ENCODE measurements around the gene CYP2J2.
A peak's percentile ranks its signal among the peaks of the same experiment; 100 is the strongest.
"Not testable (repeated sequence)": the region's sequence is repeated elsewhere in the genome, so short reads cannot be mapped to it uniquely, and the experiment has no call there.

The CYP2J2 gene

DNA sequence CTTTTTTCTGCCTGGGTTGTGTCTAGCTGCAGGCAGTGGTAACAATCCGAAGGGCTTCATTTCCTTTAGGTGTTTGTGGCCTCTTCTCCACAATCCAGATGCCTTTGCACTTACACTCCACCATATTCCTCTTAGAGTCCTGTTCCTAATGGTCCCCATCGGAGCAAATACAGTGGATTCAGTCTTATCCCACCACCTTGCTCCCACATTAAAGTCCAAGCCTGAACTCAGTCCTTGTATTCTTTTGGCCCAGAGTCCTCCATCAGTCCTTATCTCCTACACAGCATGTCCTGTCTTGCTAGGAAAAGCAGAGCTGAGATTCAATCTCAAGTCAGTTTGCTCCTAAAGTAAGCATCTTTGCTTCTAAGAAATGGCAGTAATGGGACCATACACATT, 8.8 kb downstream of the CYP2J2 start:
- no peak for DNase-seq

GRCh38 chr1:59917026-59917784, 9.4 kb downstream of the CYP2J2 start:
- peak; percentile 86 for DNase-seq

DNA sequence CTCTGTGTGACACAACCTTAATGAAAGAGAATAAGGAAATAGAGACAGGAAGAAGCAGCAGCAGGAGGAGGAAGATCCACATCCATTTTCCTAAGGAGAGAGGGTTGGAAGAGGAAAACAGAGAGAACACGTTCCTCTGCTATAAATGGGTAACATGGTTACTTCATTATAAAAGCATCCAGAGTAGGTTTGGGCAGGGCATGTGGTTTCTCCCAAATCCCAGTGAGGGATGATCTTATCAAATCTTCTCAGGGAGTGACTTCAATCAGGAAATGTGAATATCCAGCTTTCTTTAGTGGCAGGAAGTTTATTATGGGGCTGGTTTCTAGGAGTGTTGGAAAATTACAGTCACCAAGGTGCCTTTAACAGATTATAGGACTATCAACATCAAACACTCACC, 11.1 kb downstream of the CYP2J2 start:
- no peak for DNase-seq

DNA sequence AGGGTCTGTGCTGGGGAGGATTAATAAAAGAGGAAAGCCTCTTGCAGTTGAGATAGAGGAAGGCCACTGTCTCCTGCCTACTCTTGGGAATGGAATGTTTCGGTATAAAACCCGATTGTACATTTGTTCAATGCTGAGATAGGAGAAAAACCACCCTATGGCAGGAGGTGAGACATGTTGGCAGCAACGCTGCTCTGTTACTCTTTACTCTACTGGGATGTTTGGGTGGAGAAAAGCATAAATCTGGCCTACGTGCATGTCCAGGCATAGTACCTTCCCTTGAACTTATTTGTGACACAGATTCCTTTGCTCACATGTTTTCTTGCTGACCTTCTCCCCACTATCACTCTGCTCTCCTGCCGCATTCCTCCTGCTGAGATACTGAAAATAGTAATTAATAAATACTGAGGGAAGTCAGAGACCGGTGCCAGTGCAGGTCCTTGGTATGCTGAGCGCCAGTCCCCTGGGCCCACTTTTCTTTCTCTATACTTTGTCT, 11.7 kb downstream of the CYP2J2 start:
- not testable (repeated sequence) for DNase-seq

DNA sequence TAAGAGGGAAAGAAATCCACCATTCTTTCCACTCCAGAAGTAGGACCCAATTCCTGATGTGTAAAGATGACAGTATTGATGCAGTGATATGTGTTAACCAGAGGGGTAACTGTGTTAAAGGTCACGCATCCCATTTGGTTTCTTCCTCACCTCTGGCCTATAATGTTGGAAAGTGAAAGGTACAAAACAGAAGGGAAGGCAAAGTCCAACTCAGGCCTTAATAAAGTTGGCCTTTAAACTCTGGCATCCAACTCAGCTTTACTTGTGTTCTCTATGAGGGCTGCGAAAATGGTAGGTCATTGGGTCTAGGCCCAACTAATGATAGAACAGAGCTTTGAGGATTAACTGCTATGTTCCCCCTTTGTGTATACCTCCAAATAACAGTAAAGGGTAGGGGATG, 17.9 kb downstream of the CYP2J2 start:
- DNase-seq, result no peak

DNA sequence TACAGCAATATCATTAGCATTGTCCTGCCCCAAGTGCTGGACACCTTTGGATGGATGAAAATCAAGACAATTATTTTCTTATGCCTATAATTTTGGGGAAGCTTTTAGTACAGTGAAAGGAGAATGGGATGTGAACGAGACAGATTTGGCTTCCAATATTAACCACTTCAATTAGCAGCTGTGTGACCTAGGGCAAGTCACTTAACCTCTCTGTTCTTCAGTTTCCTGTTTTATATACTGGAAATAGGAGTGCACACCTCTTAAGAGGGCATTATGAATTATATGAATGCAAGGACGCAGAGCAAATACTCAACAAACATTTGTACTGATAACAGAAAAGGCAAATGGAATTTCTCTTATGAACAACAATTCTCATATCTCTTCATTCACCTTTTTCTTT, 18.5 kb downstream of the CYP2J2 start:
- DNase-seq, result no peak

DNA sequence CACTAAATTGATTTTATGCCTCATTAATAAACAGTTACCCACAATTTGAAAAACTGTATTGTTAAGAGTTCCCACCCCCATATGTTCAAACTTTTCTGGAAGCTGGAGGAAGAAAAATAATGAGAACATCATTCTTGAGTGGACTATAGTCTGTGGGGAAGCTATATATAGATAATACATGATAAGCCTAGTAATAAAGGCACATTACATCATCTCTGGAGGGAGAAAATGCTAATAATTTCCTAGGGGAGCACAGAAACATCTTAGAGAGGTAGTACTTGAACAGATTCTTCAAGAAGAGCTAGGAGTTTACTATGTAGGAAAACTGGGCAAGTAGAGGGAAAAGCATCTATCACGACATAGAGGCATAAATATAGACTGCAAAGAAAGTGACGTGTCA, 19.6 kb downstream of the CYP2J2 start:
- no peak for DNase-seq

DNA sequence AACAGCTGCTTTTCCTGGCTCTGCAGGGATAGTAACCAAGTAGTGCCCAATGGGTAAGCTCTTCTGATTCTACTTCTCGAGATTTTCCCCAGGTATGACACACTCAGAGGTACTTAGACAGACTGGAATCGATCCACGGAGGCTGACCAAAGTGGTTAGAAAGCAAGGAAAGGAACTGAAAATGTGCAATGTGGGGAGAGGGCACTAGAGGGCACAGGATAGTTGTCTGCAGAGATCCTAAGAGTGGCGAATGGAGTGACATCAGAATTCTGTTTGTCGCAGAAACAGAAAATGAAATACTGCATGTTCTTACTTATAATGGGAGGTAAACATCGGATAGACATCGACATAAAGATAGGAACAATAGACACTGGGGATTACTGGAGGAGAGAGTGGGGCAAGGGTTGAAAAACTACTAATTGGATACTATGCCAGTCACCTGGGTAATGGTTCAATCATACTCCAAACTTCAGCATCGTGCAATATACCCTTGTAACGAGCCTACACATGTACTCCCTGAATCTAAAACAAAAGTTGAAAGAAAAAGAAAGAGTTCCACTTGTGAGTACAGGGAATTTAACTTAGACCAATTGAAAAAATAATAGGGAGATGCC, 23.3 kb downstream of the CYP2J2 start:
- DNase-seq, result peak; percentile 69

GRCh38 chr1:59901770-59902388, 24.7 kb downstream of the CYP2J2 start:
- no peak for DNase-seq

DNA sequence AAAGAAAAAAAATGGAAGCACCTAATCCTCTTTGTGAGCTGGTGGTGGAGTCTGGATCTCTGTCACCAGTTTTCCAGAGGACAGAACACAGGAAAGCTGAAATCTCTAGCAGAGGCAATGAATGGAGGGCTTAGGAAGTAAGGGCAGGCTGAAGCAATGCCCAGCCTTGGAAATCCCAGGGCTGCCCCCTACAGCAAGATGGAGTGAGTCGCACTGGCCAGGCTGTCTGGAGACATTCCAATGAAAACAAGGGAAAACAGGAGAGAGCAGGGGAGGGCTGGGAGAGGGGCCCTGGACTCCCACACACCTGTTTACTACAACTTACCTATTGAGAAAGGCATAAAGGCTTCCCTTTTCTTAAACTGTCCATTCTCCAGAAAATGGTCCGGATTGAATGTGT, 25.9 kb downstream of the CYP2J2 start:
- DNase-seq, result no peak

DNA sequence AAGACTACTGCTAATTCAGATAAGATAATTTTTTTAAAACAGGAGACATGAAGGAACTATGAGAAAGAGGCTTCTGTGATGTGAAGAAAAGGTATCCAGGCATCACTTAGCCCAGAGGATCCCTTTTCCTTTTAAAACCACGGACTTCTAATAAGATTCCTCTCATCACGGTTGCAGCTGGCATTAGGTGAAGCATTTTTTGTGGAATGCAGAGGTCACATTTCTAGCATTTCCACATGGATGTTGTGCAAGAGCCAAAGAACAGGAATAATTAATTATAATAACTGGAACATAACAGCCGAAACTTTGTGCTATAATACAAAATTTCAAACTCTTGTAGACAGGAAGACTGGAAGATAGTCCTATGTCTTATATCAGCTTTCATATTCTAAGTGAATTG, 27.6 kb downstream of the CYP2J2 start:
- DNase-seq, result no peak

GRCh38 chr1:59897165-59897564, 29.4 kb downstream of the CYP2J2 start:
- DNase-seq, result no peak

DNA sequence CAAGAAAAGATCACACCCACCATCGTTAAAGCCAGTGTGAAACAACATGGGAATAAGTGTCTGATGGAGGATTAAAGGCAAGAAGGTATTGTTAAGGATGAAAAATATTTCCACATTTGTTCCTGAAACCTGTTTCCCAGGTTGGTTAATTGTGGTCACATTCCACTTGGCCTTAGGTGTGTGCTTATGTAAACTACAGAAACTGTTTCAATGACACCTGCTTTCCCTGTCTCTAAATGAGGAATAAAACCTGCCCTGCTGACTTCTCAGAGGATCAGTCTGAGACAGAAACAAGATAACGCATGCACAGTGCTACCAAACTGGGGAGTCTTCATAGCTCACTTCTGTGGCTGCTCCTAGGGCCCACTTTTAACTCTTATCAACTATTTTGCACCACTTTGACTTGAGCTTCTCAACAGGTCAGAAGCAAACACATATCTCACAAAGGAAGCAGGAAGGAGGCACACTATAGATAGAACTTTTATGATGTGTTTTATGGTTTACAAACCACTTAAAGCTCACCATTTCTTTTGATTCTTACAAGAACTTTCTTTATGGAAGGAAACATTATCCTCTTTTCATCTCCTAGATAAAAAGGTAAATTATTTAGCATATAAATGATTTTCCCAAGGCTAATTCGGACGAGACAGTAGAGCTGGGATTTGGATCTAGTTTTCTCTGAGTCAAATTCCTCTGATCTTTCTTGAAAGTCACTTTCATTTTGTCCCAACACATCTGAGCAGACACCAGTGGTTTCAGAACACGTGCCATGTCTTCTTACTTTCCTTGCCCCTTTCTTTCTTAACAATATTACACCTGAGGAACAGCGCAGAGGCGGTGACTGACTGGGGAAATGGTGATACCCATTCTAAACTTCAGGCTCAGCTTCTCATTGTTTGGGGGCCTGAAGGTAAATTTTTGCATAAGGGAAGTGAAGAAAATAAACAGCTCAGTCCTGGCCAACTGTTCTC, 33.4 kb downstream of the CYP2J2 start:
- no peak for DNase-seq

DNA sequence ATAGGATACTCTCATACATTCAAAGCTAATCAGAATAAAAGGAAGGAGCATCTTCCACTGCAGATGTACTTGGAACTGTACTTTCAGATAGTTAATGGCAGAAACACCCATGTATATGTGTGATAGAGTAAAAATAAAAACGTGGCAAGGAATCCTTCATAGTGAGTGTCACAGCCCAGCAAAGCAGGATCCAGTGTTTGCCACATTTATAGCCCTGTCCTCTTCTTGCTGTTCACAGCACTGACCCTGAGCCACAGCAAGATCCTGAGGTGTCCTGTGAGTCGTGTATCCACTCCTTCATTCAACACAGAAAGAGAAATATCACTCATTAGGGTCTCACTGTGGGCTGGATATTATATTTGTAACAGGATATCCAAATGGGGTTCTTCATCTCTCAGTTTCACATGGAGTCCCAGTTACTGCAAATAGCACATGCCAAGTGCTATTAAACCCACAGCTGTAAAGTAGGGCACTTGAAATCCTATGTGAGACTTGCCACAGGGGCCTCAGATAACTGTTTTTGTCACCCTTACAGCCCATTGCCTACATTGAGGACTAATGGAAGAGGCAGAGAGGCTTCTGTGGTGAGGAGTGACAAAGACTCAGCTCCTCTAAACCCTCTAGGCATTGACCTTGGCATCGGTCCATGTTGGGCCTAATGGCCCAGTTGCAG, 41.3 kb downstream of the CYP2J2 start:
- DNase-seq, result no peak

GRCh38 chr1:59880735-59881134, 45.8 kb downstream of the CYP2J2 start:
- DNase-seq, result peak; percentile 18

- no peak for DNase-seq
Observed at GRCh38 chr1:59879996-59880505, 46.5 kb downstream of the CYP2J2 start.

DNA sequence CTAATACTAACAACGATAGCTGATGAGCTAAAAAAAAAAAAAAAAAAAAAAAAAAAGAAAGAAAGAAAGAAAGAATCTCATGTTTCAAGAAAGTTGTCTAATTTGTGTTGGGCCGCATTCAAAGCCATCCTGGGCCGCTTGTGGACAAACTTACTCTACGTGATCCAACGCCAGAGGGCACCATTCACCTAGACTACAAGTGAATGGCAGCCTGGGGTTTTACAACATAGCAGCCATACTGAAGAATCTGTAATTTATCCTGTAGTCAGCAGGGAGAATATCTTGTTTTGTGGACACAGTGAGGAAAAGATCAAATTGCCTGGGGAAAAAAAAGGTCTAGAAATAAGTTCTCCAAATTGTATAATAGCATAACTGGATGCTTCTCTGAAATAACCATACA, 47.0 kb downstream of the CYP2J2 start:
- peak; percentile 67 for DNase-seq

GRCh38 chr1:59878370-59878769, 48.2 kb downstream of the CYP2J2 start:
- DNase-seq, result no peak

DNA sequence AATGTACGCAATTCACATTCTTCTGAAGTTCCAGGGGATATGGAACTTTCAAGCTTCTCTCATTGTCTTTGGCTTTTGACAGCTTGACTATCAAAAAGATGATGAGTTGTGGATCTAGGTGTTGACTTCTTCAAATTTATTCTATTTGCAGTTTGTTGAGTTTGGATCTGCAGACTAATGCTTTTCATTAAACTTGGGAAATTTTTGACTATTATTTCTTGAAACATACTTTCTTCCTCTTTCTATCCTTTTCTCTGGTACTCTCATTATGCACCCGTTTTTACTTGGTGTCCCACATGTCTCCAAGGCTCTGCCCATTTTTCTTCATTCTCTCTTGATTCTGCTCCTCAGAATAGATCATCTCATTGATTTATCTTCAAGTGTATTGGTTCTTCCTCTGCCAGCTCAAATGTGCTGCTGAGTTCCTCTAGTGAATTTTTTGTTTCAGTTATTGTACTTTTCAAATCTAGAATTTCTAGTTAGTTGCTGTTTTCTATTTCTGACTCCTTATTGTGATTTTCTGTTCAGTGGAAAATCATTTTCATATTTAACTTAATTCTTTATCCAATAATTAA, 49.4 kb downstream of the CYP2J2 start:
- DNase-seq, result no peak

DNA sequence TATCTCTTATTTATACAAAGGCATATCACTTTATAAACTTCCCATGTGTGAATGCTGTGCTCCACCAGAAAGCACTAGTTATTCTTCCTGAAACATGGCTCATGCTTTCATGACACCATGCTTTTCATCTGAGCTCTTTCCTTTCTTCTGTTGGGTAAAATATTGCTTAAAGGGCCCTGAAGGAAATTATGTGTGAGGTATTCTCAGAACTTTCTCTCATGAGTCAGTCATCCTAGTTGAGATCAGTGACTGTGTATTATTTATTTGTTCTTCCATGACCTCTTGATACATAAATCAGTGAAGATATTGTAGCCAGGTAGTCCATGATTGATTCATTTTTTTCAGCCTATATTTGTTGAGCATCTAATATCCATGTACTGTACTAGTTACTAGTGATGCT, 54.8 kb downstream of the CYP2J2 start:
- DNase-seq, result no peak

DNA sequence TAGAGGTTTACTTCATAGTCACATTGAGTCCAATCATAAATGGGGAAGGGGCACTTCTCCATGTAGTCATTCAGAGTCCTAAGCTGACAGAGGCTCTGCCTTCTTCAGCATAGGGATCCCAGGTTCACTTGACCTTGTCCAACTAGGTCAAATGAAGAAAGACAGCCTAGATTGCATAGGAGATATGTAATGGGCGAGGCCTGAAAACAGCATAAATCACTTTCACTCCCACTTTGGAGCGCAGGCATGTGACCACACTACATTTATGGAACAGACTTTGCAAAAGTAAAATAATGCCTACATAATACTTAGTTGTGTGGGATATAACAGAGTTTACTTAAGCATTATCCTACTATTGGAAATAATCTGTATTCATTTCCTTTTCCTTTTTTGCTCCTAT, 60.1 kb downstream of the CYP2J2 start:
- DNase-seq, result no peak
